ENCODE data around the gene SOX6. TPM values are rescaled to one million over a fixed set of nuclear protein-coding genes. Genes with fewer than 3 reads are reported as not detected.
"Not testable (repeated sequence)": the region's sequence is repeated elsewhere in the genome, so short reads cannot be mapped to it uniquely, and the experiment has no call there.

Gene SOX6
- polyA plus RNA-seq, 10 donors: 13.4 to 28.1 (median 18.6) TPM

DNA sequence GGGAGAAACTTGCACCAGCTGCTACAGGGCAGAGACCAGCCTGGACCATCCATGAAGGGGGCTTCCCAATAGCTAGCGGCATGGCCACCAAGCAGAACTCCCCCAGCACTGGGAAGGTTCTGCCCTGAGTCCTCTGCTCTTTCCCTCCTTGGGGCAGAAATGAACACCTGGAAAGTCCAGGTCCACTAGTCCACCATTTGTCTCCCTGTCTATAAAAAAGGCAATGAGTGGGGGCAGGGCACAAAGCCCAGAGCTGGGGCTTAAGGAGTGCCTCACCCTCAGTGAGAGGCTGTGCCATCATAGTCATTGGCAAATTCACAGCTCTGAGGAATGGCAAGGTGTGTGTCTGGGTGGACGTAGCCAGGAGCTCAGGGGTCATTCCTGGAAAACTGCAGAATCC is 420.3 kb downstream of the SOX6 start:
- no peak for DNase-seq

GRCh38 chr11:15935373-15935772 is 421.0 kb downstream of the SOX6 start:
- no peak for DNase-seq

GRCh38 chr11:15933886-15934625 is 422.3 kb downstream of the SOX6 start:
- peak in 2 of 3 donors; percentile 46 to 55 for DNase-seq

- no peak for DNase-seq
Observed at GRCh38 chr11:15932417-15932816, 423.9 kb downstream of the SOX6 start.

GRCh38 chr11:15931497-15931896 is 424.8 kb downstream of the SOX6 start:
- DNase-seq: no peak

- DNase-seq: no peak
Observed at GRCh38 chr11:15930442-15931025, 425.8 kb downstream of the SOX6 start.

GRCh38 chr11:15929371-15929901 is 426.9 kb downstream of the SOX6 start:
- DNase-seq: no peak

GRCh38 chr11:15927864-15928217 is 428.5 kb downstream of the SOX6 start:
- DNase-seq: no peak

DNA sequence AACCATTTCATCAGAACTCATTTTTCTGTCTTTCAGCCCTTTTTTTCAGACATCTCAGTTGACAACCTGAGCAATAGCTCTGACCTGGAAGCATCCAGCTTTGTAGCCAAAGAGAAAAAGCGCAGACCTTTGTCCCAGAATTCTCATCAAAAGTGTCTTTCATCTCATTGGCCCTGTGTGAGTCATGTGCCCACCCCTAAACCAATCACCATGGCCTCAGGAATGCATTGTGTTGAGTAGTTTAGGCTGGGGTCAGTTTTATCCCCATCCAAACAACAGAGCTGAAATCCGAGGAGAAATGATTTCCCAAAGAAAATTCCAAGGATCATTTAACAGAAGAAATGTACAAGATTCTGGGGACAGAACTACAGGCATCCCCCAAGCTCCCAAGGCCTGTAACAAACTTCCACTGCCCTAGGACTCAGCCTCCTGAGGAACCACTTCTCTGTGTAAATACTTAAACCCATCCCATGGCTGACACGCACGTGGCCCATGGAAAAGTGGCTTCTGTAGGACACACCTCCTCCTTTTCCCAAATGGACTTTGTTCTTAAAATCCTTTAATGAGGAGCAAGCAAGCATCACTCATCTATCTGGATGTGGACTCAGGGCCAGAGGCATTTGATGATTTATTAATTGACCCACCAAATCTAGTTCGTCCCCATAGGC is 429.0 kb downstream of the SOX6 start:
- DNase-seq: no peak

GRCh38 chr11:15926071-15926470 is 430.3 kb downstream of the SOX6 start:
- DNase-seq: no peak

DNA sequence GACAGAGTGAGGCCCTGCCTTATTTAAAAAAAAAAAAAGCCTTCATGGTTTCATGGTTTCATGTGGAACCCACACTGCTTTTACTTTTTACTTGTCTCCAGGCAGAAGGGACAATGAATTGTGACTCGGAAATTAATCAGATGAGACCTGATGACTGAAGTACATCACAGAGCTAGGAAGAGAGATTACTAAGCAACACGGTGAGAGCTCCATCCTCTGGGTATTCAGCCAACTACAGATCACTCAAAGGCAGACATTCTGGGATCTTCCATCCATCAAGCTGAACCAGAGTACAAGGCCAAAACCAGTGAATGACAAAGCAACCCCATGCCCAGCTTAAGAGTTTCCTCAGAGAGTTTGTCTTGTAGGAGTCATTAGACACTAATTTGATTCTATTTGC is 433.2 kb downstream of the SOX6 start:
- no peak for DNase-seq

- DNase-seq: not testable (repeated sequence)
Observed at GRCh38 chr11:15922745-15923144, 433.6 kb downstream of the SOX6 start.

- DNase-seq: no peak
Observed at GRCh38 chr11:15920856-15921629, 435.3 kb downstream of the SOX6 start.

GRCh38 chr11:15918674-15919073 is 437.7 kb downstream of the SOX6 start:
- DNase-seq: no peak

GRCh38 chr11:15918212-15918611 is 438.1 kb downstream of the SOX6 start:
- no peak for DNase-seq
